Measurements from ENCODE around the gene NR1H2. TPM values are rescaled to one million over a fixed set of nuclear protein-coding genes. Genes with fewer than 3 reads are reported as not detected.
"Not testable (repeated sequence)": the region's sequence is repeated elsewhere in the genome, so short reads cannot be mapped to it uniquely, and the experiment has no call there.

NR1H2 gene
- total and polyA plus RNA-seq, 7 donors: 74.9 to 153 (median 135) TPM

DNA sequence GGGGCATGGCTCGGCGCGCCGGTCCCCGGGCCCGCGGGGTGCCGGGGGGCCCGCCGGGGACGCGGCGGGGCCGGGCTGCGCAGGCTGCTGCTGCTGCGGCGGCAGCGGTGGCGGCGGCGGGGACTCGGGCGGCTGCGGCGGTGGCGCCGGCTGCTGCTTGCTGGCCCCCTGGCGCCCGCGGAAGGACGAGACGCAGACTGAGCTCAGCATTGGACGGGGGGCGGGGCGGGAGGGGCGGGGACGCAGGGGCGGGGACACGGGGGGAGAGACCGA, 47.4 kb upstream of the NR1H2 start:
- H3K4me1 ChIP-seq: peaks cover 9% of the 10 kb centered on the region
- peak overlapping the region; percentile 60 for H3K4me3 ChIP-seq
- 0 to 2% (median 0%) methylated on average over 3 to 39 of the region's 40 CpGs for WGBS, 3 donors
- ATAC-seq (no peak), DNase-seq (no peak)
- no peak overlapping the region for H3K27ac ChIP-seq
- TF ChIP-seq, protein P1, sequence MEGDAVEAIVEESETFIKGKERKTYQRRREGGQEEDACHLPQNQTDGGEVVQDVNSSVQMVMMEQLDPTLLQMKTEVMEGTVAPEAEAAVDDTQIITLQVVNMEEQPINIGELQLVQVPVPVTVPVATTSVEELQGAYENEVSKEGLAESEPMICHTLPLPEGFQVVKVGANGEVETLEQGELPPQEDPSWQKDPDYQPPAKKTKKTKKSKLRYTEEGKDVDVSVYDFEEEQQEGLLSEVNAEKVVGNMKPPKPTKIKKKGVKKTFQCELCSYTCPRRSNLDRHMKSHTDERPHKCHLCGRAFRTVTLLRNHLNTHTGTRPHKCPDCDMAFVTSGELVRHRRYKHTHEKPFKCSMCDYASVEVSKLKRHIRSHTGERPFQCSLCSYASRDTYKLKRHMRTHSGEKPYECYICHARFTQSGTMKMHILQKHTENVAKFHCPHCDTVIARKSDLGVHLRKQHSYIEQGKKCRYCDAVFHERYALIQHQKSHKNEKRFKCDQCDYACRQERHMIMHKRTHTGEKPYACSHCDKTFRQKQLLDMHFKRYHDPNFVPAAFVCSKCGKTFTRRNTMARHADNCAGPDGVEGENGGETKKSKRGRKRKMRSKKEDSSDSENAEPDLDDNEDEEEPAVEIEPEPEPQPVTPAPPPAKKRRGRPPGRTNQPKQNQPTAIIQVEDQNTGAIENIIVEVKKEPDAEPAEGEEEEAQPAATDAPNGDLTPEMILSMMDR (IDR thresholded peaks at IDR 0.05): no peak
- peaks cover 0 to 19% (median 12%) of the 10 kb centered on the region in 3 donors for H3K27me3 ChIP-seq (ENCODE audit: insufficient read depth in 3 of 3, low read length in 2 of 3)
- no peaks in the 10 kb centered on the region for H3K9me3 ChIP-seq
- no peaks in the 10 kb centered on the region for H3K36me3 ChIP-seq (ENCODE audit: insufficient read depth in 1 of 2, low read depth in 1 of 2)
- intact Hi-C loops (cut with DNase I): loop anchor here in 1 of 2 donors (10.0 kb wide), 1 partner anchor 174 kb away; no protein-coding TSS in a partner anchor

DNA sequence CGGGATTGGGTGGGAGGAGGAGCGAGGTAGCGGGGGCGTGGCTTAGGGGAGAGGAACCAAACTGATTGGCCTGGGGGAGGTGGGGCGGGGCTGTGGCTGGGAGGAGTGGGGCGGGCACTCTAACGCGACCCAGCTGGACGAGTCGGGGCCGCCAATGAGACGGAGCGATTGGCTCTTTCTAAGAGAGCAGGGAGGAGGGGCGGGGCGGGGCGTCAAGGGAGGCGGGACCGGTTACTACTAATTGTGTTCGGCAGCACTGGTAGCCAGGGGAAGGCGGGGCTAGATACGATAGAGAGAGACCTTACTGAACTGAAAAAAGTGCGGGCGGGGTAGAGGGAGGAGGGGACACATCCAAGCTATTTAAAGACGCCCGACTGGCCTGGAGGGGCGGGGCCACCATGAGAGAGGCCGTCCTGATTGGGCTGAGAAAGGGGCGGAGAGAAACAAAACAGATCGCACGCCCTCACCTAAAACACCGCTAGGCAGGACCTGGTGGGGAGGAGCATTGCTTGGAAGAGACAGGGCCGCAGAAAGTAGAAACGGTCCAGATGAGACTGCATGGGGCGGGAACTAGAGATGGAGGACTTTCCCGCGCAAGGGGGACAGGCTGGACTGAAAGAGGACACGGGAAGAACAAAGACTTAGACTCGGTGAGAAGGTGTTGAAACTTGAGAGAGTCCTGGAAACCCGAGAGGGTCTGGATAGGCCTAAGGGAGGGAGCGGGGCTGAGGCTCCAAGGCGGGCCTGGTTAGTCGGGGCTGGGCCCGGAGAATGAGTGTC, 46.9 kb upstream of the NR1H2 start, which contains the start of gene KCNC3:
Gene KCNC3 (minus strand): TSS at position 232 of the 780 bp plus-strand sequence. CDS start 295 bp downstream, outside the sequence.
- peaks cover 0 to 19% (median 12%) of the 10 kb centered on the region in 3 donors for H3K27me3 ChIP-seq (ENCODE audit: insufficient read depth in 3 of 3, low read length in 2 of 3)
- WGBS, 3 donors: 1 to 2% (median 1%) methylated on average over 40 to 43 of the region's 43 CpGs
- peak within 1 kb of the TSS; percentile 65 for H3K4me3 ChIP-seq
- peak; percentile 84 to 87 (median 86) for ATAC-seq
- no peaks in the 10 kb centered on the region for H3K36me3 ChIP-seq (ENCODE audit: insufficient read depth in 1 of 2, low read depth in 1 of 2)
- intact Hi-C loops (cut with DNase I): loop anchor here in 1 of 2 donors (10.0 kb wide), 1 partner anchor 175 kb away; no protein-coding TSS in a partner anchor
- H3K27ac ChIP-seq: peak within 1 kb of the TSS; percentile 65
- peak; percentile 99 to 100 for DNase-seq
- peaks cover 12% of the 10 kb centered on the region for H3K4me1 ChIP-seq
- H3K9me3 ChIP-seq: no peaks in the 10 kb centered on the region
- TF ChIP-seq, protein P1 (IDR thresholded peaks at IDR 0.05): no peak

DNA sequence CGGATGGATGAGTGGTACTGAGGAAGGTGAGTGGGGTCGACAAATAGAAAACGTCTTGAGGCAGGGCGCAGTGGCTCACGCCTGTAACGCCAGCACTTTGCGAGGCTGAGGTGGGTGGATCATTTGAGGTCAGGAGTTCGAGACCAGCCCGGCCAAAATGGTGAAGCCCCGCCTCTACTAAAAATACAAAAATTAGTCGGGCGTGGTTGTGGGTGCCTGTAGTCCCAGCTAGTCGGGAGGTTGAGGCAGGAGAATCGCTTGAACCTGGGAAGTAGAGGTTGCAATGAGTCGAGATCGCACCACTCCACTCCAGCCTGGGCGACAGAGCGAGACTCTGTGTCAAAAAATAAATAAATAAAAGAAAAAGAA, 46.3 kb upstream of the NR1H2 start:
- peaks cover 0 to 19% (median 12%) of the 10 kb centered on the region in 3 donors for H3K27me3 ChIP-seq (ENCODE audit: insufficient read depth in 3 of 3, low read length in 2 of 3)
- not testable (repeated sequence) for H3K9me3 ChIP-seq; H3K36me3 ChIP-seq (ENCODE audit: insufficient read depth in 1 of 2, low read depth in 1 of 2); DNase-seq; ATAC-seq
- intact Hi-C loops (cut with DNase I): loop anchor here in 1 of 2 donors (10.0 kb wide), 1 partner anchor 175 kb away; no protein-coding TSS in a partner anchor
- H3K4me1 ChIP-seq: peaks cover 12% of the 10 kb centered on the region
- WGBS, 3 donors: 10 to 13% (median 12%) methylated on average over 18 of the region's 18 CpGs
- peak overlapping the region; percentile 65 for H3K27ac ChIP-seq
- H3K4me3 ChIP-seq: peak overlapping the region; percentile 65

DNA sequence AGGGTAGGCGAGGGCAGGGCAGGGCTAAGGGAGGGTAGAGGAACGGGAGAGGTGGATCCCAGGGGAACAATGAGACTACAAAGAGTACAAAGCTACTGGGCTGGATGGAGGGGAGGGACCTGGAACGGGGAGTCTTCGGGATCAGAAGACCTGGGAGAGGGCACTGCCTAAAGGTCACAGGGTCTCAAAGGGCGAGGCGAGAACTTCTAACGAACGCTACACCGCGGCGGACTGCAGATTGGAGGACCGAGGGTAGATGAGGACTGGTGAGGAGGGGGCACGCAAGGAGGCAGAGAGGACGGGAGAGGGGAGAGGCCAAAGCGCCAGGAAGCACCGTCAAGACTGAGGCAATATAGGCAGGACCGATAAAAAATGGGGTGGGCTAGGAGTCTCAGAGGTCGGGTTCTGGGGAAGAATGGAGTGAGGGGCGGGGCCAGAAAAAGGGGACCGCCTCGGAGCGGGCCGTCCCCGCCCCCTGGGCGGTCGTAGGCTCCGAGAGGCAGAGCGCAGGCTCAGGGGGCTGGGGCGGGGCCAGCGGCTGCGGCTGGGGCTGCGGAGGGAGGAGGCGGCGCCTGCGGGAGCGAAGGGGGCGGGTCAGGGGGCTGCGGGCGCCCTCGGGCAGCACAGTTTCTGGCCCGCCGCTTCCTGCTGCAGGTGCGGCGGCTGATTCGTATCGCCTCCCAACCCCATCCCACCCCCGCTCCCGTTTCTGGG, 45.7 kb upstream of the NR1H2 start:
- Histone ChIP-seq H3K4me1 (peaks cover 12% of the 10 kb centered on the region), H3K27ac (peak overlapping the region; percentile 65), H3K9me3 (no peaks in the 10 kb centered on the region), H3K36me3 (ENCODE audit: insufficient read depth in 1 of 2, low read depth in 1 of 2) (no peaks in the 10 kb centered on the region), H3K27me3 (ENCODE audit: insufficient read depth in 3 of 3, low read length in 2 of 3) (peaks cover 0 to 19% (median 12%) of the 10 kb centered on the region in 3 donors), H3K4me3 (peak overlapping the region; percentile 65)
- DNase-seq (peak; percentile 83 to 92), ATAC-seq (peak; percentile 53 to 68 (median 57))
- 0 to 3% (median 2%) methylated on average over 23 to 47 of the region's 48 CpGs for WGBS, 3 donors
- TF ChIP-seq, protein P1 (IDR thresholded peaks at IDR 0.05): no peak
- intact Hi-C loops (cut with DNase I): no loop called here

All from psoas muscle (tissue), 8 donors.